HepG2 (cell line): Measurements from ENCODE around the gene INO80E.

Source experiments
- ATF7 ChIP-seq, 2 experiments: fragments of 450-650 bp in 1 of 2; sonication (generic) in 1 of 2; formaldehyde crosslinking in 1 of 2; IDR thresholded peaks; 2 replicates each; pipeline versions ENCODE4 v1.4.0 to v1.6.1; 2016 to 2020; ENCODE audit warnings: antibody characterized with exemption in 1 of 2, mild to moderate bottlenecking in 1 of 2, missing genetic modification reagents in 1 of 2
- EP300 ChIP-seq, 3 experiments: sonication (generic) in 1 of 3; formaldehyde crosslinking in 1 of 3; IDR thresholded peaks; 2 replicates each; pipeline versions ENCODE4 v1.5.1 to v1.6.1; 2011 to 2020; ENCODE audit warnings: low read depth in 2 of 3, low read length in 2 of 3, borderline replicate concordance in 1 of 3, improper control_type of control experiment in 1 of 3, mild to moderate bottlenecking in 1 of 3, missing genetic modification reagents in 1 of 3, moderate library complexity in 1 of 3
- GTF2F1 ChIP-seq: fragments of 150-350 bp; IDR thresholded peaks from 2 replicates; pipeline ENCODE4 v1.6.1; 2014; ENCODE audit warnings: low read length
- IRF2 ChIP-seq: IDR thresholded peaks from 2 replicates; pipeline ENCODE4 v1.6.1; 2018; ENCODE audit warnings: missing genetic modification reagents, missing compliant biosample characterization
- KDM4B ChIP-seq: sonication (generic); formaldehyde crosslinking; IDR thresholded peaks from 2 replicates; pipeline ENCODE4 v1.4.0; 2020; ENCODE audit warnings: missing genetic modification reagents
- YEATS4 ChIP-seq: sonication (generic); formaldehyde crosslinking; IDR thresholded peaks from 2 replicates; pipeline ENCODE4 v1.4.0; 2020; ENCODE audit warnings: missing genetic modification reagents, borderline replicate concordance
- ZNF331 ChIP-seq: sonication (generic); formaldehyde crosslinking; IDR thresholded peaks from 2 replicates; pipeline ENCODE4 v1.4.0; 2020; ENCODE audit warnings: missing genetic modification reagents
- ZNF503 ChIP-seq: sonication (generic); formaldehyde crosslinking; IDR thresholded peaks from 2 replicates; pipeline ENCODE4 v1.4.0; 2020; ENCODE audit warnings: missing genetic modification reagents
- ZNF644 ChIP-seq: IDR thresholded peaks from 2 replicates; pipeline ENCODE4 v1.6.1; 2016; ENCODE audit warnings: low read depth
- TF ChIP-seq, protein P1 (sequence below): IDR thresholded peaks from 2 replicates; pipeline ENCODE4 v1.6.1; 2012; ENCODE audit warnings: inconsistent platforms

DNA sequence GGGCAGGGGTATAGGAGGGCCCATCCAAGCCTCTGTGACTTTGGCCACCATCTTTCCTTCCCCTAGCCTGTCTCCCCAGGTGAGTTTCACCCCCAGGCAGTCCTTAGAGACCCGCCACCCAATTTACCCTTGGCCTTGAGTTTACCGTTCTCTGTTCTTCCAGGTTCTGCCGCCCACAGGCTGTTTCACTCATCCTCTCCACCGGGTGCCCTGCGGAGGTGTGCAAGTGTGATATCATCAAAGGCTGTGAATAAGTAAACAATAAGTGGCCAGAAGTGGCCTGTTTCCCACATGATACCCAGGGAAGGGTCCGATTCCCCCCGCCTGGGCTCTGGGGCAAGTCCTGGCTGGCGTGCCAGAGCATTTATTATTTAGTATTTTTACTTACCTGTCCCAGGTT is 50.1 kb downstream of the INO80E start:
- no peak for TF ChIP-seq IRF2 (CRISPR knock-in tag)
- no peak for TF ChIP-seq GTF2F1
- no peak for TF ChIP-seq YEATS4 (CRISPR knock-in tag)
- TF ChIP-seq KDM4B (CRISPR knock-in tag): no peak
- TF ChIP-seq ZNF644: no peak
- no peak for TF ChIP-seq EP300 (IDR thresholded peaks at IDR 0.05; ENCODE audit: low read depth in 2 of 2, low read length in 2 of 2)
- TF ChIP-seq EP300 (CRISPR knock-in tag; IDR thresholded peaks at IDR 0.05; ENCODE audit: borderline replicate concordance): no peak
- no peak for TF ChIP-seq ZNF503 (CRISPR knock-in tag)
- no peak for TF ChIP-seq ZNF331 (CRISPR knock-in tag)
- no peak for TF ChIP-seq ATF7 (IDR thresholded peaks at IDR 0.05)
- no peak for TF ChIP-seq ATF7 (CRISPR knock-in tag; IDR thresholded peaks at IDR 0.05)
- TF ChIP-seq, protein P1, sequence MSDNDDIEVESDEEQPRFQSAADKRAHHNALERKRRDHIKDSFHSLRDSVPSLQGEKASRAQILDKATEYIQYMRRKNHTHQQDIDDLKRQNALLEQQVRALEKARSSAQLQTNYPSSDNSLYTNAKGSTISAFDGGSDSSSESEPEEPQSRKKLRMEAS: no peak
